HCT116 (cell line): ENCODE measurements around the gene PDSS2. TPM values are rescaled to one million over a fixed set of nuclear protein-coding genes. Genes with fewer than 3 reads are reported as not detected.

Experiments
- ATAC-seq: fragments of 200-7000 bp; cut with Tn5 transposase; 2 replicates; pipeline ENCODE4 v1.9.1; 2020; ENCODE audit warnings: mild to moderate bottlenecking, moderate library complexity
- BruUV-seq: library from RNA; stranded (reverse); fragments of 400-500 nt; replicated peaks from 2 replicates; lab custom pipeline; 2021; lab: Mats Ljungman, UMichigan
- CTCF ChIA-PET: fragments of 300-600 bp; sonication (Branson Sonifier 250); formaldehyde crosslinking; loops from one replicate; lab custom pipeline; 2021; ENCODE audit warnings: antibody characterized with exemption; lab: Charles Lee
- POLR2A ChIA-PET: fragments of 300-600, 350-600 bp; sonication (Branson Sonifier 250); formaldehyde crosslinking; loops from one replicate; lab custom pipeline; 2021; ENCODE audit warnings: antibody characterized with exemption; lab: Charles Lee
- RAD21 ChIA-PET, 2 experiments: fragments of 300-600 bp; sonication (Branson Sonifier 250); formaldehyde crosslinking; loops; one replicate each; lab custom pipeline; 2023; ENCODE audit warnings: low total read pairs in 2 of 2; ENCODE audit not compliant: uncharacterized antibody in 2 of 2, unreplicated experiment in 2 of 2, low non-redundant PET in 1 of 2; lab: Charles Lee
- DNase-seq: peaks from one replicate; pipeline ENCODE4 v3.0.0-alpha.2; 2010; ENCODE audit warnings: low read depth, low spot score
- H2AFZ ChIP-seq: fragments of 200-600 bp; shearing (Covaris generic), sonication (generic); 2 replicates; pipeline ENCODE4 v1.6.1; 2017; ENCODE audit warnings: low read depth, mixed run types, mixed read lengths, antibody characterized with exemption, low read length; ENCODE audit not compliant: poor library complexity, severe bottlenecking
- H3K27ac ChIP-seq: 2 replicates; pipeline ENCODE4 v1.5.1; 2012; ENCODE audit warnings: low read depth, low read length
- H3K27me3 ChIP-seq: fragments of 200-600 bp; sonication (generic); 2 replicates; pipeline ENCODE4 v1.6.1; 2016; ENCODE audit warnings: mixed run types, low read length, mixed read lengths; ENCODE audit not compliant: insufficient read depth
- H3K36me3 ChIP-seq, 2 experiments: fragments of 200-500 bp in 1 of 2; fragments of 200-600 bp in 1 of 2; sonication (Bioruptor generic) in 1 of 2; sonication (generic) in 1 of 2; 2 replicates each; pipeline versions ENCODE4 v1.5.1 to v1.6.1; 2014 to 2016; ENCODE audit warnings: low read length in 2 of 2, inconsistent platforms in 1 of 2, mixed read lengths in 1 of 2, mixed run types in 1 of 2; ENCODE audit not compliant: insufficient read depth in 2 of 2, control insufficient read depth in 1 of 2
- H3K4me1 ChIP-seq, 2 experiments: fragments of 200-600 bp in 1 of 2; sonication (generic) in 1 of 2; 2 replicates each; pipeline versions ENCODE4 v1.5.1 to v1.6.1; 2012 to 2017; ENCODE audit warnings: low read length in 2 of 2, inconsistent platforms in 1 of 2, mild to moderate bottlenecking in 1 of 2, mixed read lengths in 1 of 2, mixed run types in 1 of 2, moderate library complexity in 1 of 2; ENCODE audit not compliant: insufficient read depth in 2 of 2, control insufficient read depth in 1 of 2
- H3K4me2 ChIP-seq: fragments of 200-600 bp; sonication (generic); 2 replicates; pipeline ENCODE4 v1.6.1; 2017; ENCODE audit warnings: mixed run types, low read length, mixed read lengths
- H3K4me3 ChIP-seq, 2 experiments: fragments of 200-600 bp in 1 of 2; sonication (generic) in 1 of 2; replicated peaks in 1 of 2; 2 replicates each; pipeline ENCODE4 v1.5.1; 2011 to 2016; ENCODE audit warnings: low read length in 2 of 2, control low read depth in 1 of 2, low read depth in 1 of 2, mild to moderate bottlenecking in 1 of 2, mixed read lengths in 1 of 2, mixed run types in 1 of 2
- H3K79me2 ChIP-seq: fragments of 200-600 bp; sonication (generic); 2 replicates; pipeline ENCODE4 v1.6.1; 2017; ENCODE audit warnings: mild to moderate bottlenecking, mixed run types, low read length, moderate library complexity, mixed read lengths; ENCODE audit not compliant: insufficient read depth
- H3K9ac ChIP-seq: fragments of 200-600 bp; sonication (generic); 2 replicates; pipeline ENCODE4 v1.6.1; 2016; ENCODE audit warnings: low read length, mixed read lengths
- H3K9me2 ChIP-seq: fragments of 200-600 bp; sonication (generic), shearing (Covaris generic); 2 replicates; pipeline ENCODE4 v1.6.1; 2017; ENCODE audit warnings: mixed run types, mild to moderate bottlenecking, moderate library complexity; ENCODE audit not compliant: insufficient read depth
- H3K9me3 ChIP-seq, 2 experiments: fragments of 200-500 bp in 1 of 2; fragments of 200-600 bp in 1 of 2; sonication (Bioruptor generic) in 1 of 2; sonication (generic) in 1 of 2; 2 replicates each; pipeline ENCODE4 v1.6.1; 2014 to 2017; ENCODE audit warnings: low read length in 2 of 2, mixed read lengths in 2 of 2, inconsistent platforms in 1 of 2, low read depth in 1 of 2, mild to moderate bottlenecking in 1 of 2, mixed run types in 1 of 2, moderate library complexity in 1 of 2; ENCODE audit not compliant: control insufficient read depth in 1 of 2, insufficient read depth in 1 of 2
- H4K20me1 ChIP-seq: fragments of 200-600 bp; sonication (generic), shearing (Covaris generic); 2 replicates; pipeline ENCODE4 v1.6.1; 2017; ENCODE audit warnings: mixed run types, mild to moderate bottlenecking, moderate library complexity; ENCODE audit not compliant: insufficient read depth
- CBX3 ChIP-seq: IDR thresholded peaks from 2 replicates; pipeline ENCODE4 v1.6.1; 2012; ENCODE audit warnings: low read depth
- CEBPB ChIP-seq: IDR thresholded peaks from 2 replicates; pipeline ENCODE4 v1.6.1; 2012; ENCODE audit warnings: low read depth
- EGR1 ChIP-seq: IDR thresholded peaks from 2 replicates; pipeline ENCODE4 v1.6.1; 2012; ENCODE audit warnings: low read depth
- EZH2 ChIP-seq: fragments of 200-600 bp; sonication (generic); IDR thresholded peaks from 2 replicates; pipeline ENCODE4 v1.6.1; 2017; ENCODE audit warnings: antibody characterized with exemption, mixed run types
- EZH2phosphoT487 ChIP-seq: fragments of 200-600 bp; IDR thresholded peaks from 2 replicates; pipeline ENCODE4 v1.6.1; 2018; ENCODE audit warnings: antibody characterized with exemption, borderline replicate concordance
- JUND ChIP-seq: IDR thresholded peaks from 2 replicates; pipeline ENCODE4 v1.6.1; 2012
- MAX ChIP-seq: IDR thresholded peaks from 2 replicates; pipeline ENCODE4 v1.6.1; 2012
- POLR2A ChIP-seq: IDR thresholded peaks from 2 replicates; pipeline ENCODE4 v1.7.0; 2011; ENCODE audit warnings: borderline replicate concordance; ENCODE audit not compliant: insufficient read depth, insufficient read length; ENCODE audit errors: extremely low read depth
- POLR2AphosphoS5 ChIP-seq: IDR thresholded peaks from 2 replicates; pipeline ENCODE4 v1.6.1; 2011; ENCODE audit warnings: mild to moderate bottlenecking, low read depth, low read length, moderate library complexity
- RAD21 ChIP-seq: IDR thresholded peaks from 2 replicates; pipeline ENCODE4 v1.6.1; 2012; ENCODE audit warnings: low read depth, mild to moderate bottlenecking
- SIN3A ChIP-seq: IDR thresholded peaks from 2 replicates; pipeline ENCODE4 v1.6.1; 2012; ENCODE audit warnings: low read depth
- SP1 ChIP-seq: IDR thresholded peaks from 2 replicates; pipeline ENCODE4 v1.6.1; 2012; ENCODE audit warnings: low read depth
- SRF ChIP-seq: IDR thresholded peaks from 2 replicates; pipeline ENCODE4 v1.6.1; 2012; ENCODE audit warnings: low read depth
- TCF7L2 ChIP-seq: IDR thresholded peaks from 2 replicates; pipeline ENCODE4 v1.7.0; 2011; ENCODE audit warnings: borderline replicate concordance, inconsistent platforms; ENCODE audit not compliant: insufficient read depth, insufficient read length; ENCODE audit errors: extremely low read depth
- ZFX ChIP-seq: fragments of 450-650 bp; IDR thresholded peaks from 2 replicates; pipeline ENCODE4 v1.6.1; 2017
- ZNF274 ChIP-seq: fragments of 200-500 bp; sonication (Bioruptor generic); IDR thresholded peaks from 2 replicates; pipeline ENCODE4 v1.6.1; 2014; ENCODE audit warnings: mild to moderate bottlenecking, low read depth, low read length, inconsistent platforms
- intact Hi-C: fragments of 100-400 bp; cut with micrococcal nuclease; formaldehyde crosslinking; loops from 2 replicates; pipeline ENCODE4 v1.10.0; 2022
- total RNA-seq: library from RNA; stranded (reverse); gene quantifications from one replicate; pipeline ENCODE4 v1.2.1, GENCODE V29; 2021; ENCODE audit not compliant: unreplicated experiment
- TF ChIP-seq, protein P1 (sequence below): IDR thresholded peaks from 2 replicates; pipeline ENCODE4 v1.6.1; 2011; ENCODE audit warnings: mild to moderate bottlenecking, low read length, moderate library complexity; ENCODE audit not compliant: insufficient replicate concordance; ENCODE audit errors: extremely low read depth

The PDSS2 gene
- total RNA-seq, 1 experiment from 2014 or later = 12.2 TPM

- Histone ChIP-seq H3K4me2 (no peak overlapping the region), H3K4me3 (no peak overlapping the region), H3K4me1 (no peaks in the 10 kb centered on the region), H3K9ac (no peak overlapping the region), H4K20me1 (no peaks in the 10 kb centered on the region), H3K27me3 (no peaks in the 10 kb centered on the region), H3K36me3 (no peaks in the 10 kb centered on the region), H3K9me3 (no peaks in the 10 kb centered on the region), H3K27ac (no peak overlapping the region), H3K9me2 (no peaks in the 10 kb centered on the region), H3K79me2 (no peaks in the 10 kb centered on the region), H2AFZ (no peak overlapping the region)
- ChIA-PET RAD21 (no interaction called here), POLR2A (no interaction called here), CTCF (interaction anchor here (0.5 kb wide), 1 partner anchor 757 kb away, joined by 4 read pairs; no protein-coding TSS in a partner anchor)
- ATAC-seq (no peak), DNase-seq (no peak)
- intact Hi-C loops = no loop called here
- TF ChIP-seq EGR1 = no peak
- no peak for TF ChIP-seq MAX
- TF ChIP-seq SRF = no peak
- TF ChIP-seq TCF7L2 = no peak
- BruUV-seq = no TSS peak
These were observed 136.1 kb downstream of the PDSS2 start for GRCh38 chr6:107323133-107323785.

DNA sequence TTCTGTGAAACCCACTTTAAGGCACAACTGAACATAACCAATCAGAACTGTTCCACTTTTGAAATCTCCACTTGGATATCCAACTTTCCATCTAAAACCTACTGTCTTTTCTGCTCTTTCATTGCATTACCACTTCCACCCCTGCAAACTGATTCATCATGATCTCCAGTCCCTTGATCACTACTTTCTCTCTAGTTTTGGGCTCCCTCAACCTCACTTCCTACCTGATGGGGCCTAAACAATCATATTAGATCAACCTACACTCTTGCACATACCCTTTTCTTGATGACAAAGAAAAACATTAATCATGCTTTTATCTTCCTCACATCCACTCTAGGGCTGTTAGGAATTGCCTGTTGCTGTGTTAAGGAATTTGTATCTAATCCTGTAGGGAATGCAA lies 137.6 kb downstream of the PDSS2 start:
- H3K9ac ChIP-seq = no peak overlapping the region
- TF ChIP-seq RAD21 (no peak), SIN3A (no peak), POLR2AphosphoS5 (no peak), ZFX (no peak), JUND (no peak), POLR2A (no peak), CBX3 (no peak), EGR1 (no peak), SP1 (no peak), EZH2phosphoT487 (no peak), MAX (no peak), TCF7L2 (no peak), SRF (no peak), CEBPB (no peak), EZH2 (no peak), ZNF274 (no peak)
- TF ChIP-seq, protein P1, sequence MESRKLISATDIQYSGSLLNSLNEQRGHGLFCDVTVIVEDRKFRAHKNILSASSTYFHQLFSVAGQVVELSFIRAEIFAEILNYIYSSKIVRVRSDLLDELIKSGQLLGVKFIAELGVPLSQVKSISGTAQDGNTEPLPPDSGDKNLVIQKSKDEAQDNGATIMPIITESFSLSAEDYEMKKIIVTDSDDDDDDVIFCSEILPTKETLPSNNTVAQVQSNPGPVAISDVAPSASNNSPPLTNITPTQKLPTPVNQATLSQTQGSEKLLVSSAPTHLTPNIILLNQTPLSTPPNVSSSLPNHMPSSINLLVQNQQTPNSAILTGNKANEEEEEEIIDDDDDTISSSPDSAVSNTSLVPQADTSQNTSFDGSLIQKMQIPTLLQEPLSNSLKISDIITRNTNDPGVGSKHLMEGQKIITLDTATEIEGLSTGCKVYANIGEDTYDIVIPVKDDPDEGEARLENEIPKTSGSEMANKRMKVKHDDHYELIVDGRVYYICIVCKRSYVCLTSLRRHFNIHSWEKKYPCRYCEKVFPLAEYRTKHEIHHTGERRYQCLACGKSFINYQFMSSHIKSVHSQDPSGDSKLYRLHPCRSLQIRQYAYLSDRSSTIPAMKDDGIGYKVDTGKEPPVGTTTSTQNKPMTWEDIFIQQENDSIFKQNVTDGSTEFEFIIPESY = no peak

More for the DNA sequence above, 137.6 kb downstream of the PDSS2 start:
- Histone ChIP-seq H3K79me2 (no peaks in the 10 kb centered on the region), H3K9me3 (no peaks in the 10 kb centered on the region), H3K36me3 (no peaks in the 10 kb centered on the region), H3K9me2 (no peaks in the 10 kb centered on the region), H3K4me2 (no peak overlapping the region), H3K27ac (no peak overlapping the region), H3K4me1 (no peaks in the 10 kb centered on the region), H3K27me3 (no peaks in the 10 kb centered on the region), H2AFZ (no peak overlapping the region), H4K20me1 (no peaks in the 10 kb centered on the region), H3K4me3 (no peak overlapping the region)
- BruUV-seq = no TSS peak
- ChIA-PET CTCF (no interaction called here), RAD21 (no interaction called here), POLR2A (no interaction called here)
- ATAC-seq (no peak), DNase-seq (no peak)
- intact Hi-C loops = no loop called here
